DOHH2 (cell line): ENCODE results near the gene VILL.

Experiments
- H3F3A ChIP-seq: fragments of 200-600 bp; sonication (generic), shearing (Covaris generic); 2 replicates; pipeline ENCODE4 v1.6.0; 2016; ENCODE audit warnings: antibody characterized with exemption, mild to moderate bottlenecking; ENCODE audit not compliant: control insufficient read depth, insufficient read depth
- H3K27ac ChIP-seq: fragments of 200-600 bp; sonication (generic); 2 replicates; pipeline ENCODE4 v1.5.1; 2014; ENCODE audit warnings: low read depth, mild to moderate bottlenecking, low read length, moderate library complexity
- H3K27me3 ChIP-seq: fragments of 200-600 bp; sonication (generic); 2 replicates; pipeline ENCODE4 v1.6.1; 2014; ENCODE audit warnings: mild to moderate bottlenecking, low read length, mixed read lengths; ENCODE audit not compliant: control insufficient read depth
- H3K36me3 ChIP-seq: fragments of 200-600 bp; sonication (generic); 2 replicates; pipeline ENCODE4 v1.6.1; 2014; ENCODE audit warnings: mild to moderate bottlenecking, low read length, moderate library complexity, mixed read lengths; ENCODE audit not compliant: control insufficient read depth
- H3K4me1 ChIP-seq: fragments of 200-600 bp; sonication (generic); 2 replicates; pipeline ENCODE4 v1.6.1; 2014; ENCODE audit warnings: mild to moderate bottlenecking, low read length, mixed read lengths; ENCODE audit not compliant: control insufficient read depth
- H3K4me2 ChIP-seq: fragments of 200-600 bp; sonication (generic); 2 replicates; pipeline ENCODE4 v1.6.0; 2014; ENCODE audit warnings: mild to moderate bottlenecking, low read length, moderate library complexity
- H3K4me3 ChIP-seq: fragments of 200-600 bp; sonication (generic); 2 replicates; pipeline ENCODE4 v1.5.1; 2014; ENCODE audit warnings: mild to moderate bottlenecking, low read length, mixed read lengths
- H3K79me2 ChIP-seq: fragments of 200-600 bp; sonication (generic); 2 replicates; pipeline ENCODE4 v1.6.1; 2014; ENCODE audit warnings: mild to moderate bottlenecking, low read length, mixed read lengths; ENCODE audit not compliant: control insufficient read depth
- H3K9me2 ChIP-seq: fragments of 200-600 bp; sonication (generic); replicated peaks from 2 replicates; pipeline ENCODE4 v1.6.1; 2014; ENCODE audit warnings: mild to moderate bottlenecking, low read length, mixed read lengths; ENCODE audit not compliant: control insufficient read depth
- H3K9me3 ChIP-seq: fragments of 200-600 bp; sonication (generic); 2 replicates; pipeline ENCODE4 v1.6.1; 2014; ENCODE audit warnings: antibody characterized with exemption, low read length, mixed read lengths; ENCODE audit not compliant: control insufficient read depth, insufficient read depth
- H4K20me1 ChIP-seq: fragments of 200-600 bp; sonication (generic); 2 replicates; pipeline ENCODE4 v1.6.0; 2014; ENCODE audit warnings: low read depth, mild to moderate bottlenecking, antibody characterized with exemption, low read length, moderate library complexity; ENCODE audit not compliant: control insufficient read depth, insufficient read depth
- CTCF ChIP-seq: fragments of 200-600 bp; sonication (generic); IDR thresholded peaks from one replicate; pipeline ENCODE4 v1.5.1; 2014; ENCODE audit warnings: antibody characterized with exemption, mild to moderate bottlenecking, low read depth, low read length; ENCODE audit not compliant: poor library complexity, severe bottlenecking
- EZH2phosphoT487 ChIP-seq: fragments of 200-600 bp; sonication (generic); IDR thresholded peaks from 2 replicates; pipeline ENCODE4 v1.6.1; 2017; ENCODE audit warnings: borderline replicate concordance, mild to moderate bottlenecking, antibody characterized with exemption, low read length, moderate library complexity, mixed read lengths

VILL gene

GRCh38 chr3:38027466-38028465 lies 37.2 kb downstream of the VILL start:
- H3K4me2 ChIP-seq, result no peak overlapping the region
- H4K20me1 ChIP-seq, result no peaks in the 10 kb centered on the region
- H3K9me2 ChIP-seq, result no peaks in the 10 kb centered on the region
- no peak overlapping the region for H3K27ac ChIP-seq
- H3K9me3 ChIP-seq, result no peaks in the 10 kb centered on the region
- TF ChIP-seq EZH2phosphoT487, result no peak
- TF ChIP-seq CTCF, result no peak
- H3K27me3 ChIP-seq, result peaks cover 32% of the 10 kb centered on the region
- no peaks in the 10 kb centered on the region for H3F3A ChIP-seq
- H3K36me3 ChIP-seq, result no peaks in the 10 kb centered on the region
- H3K4me3 ChIP-seq, result no peak overlapping the region
- no peaks in the 10 kb centered on the region for H3K79me2 ChIP-seq
- peaks cover 17% of the 10 kb centered on the region for H3K4me1 ChIP-seq

GRCh38 chr3:38028621-38029361 lies 38.2 kb downstream of the VILL start:
- no peaks in the 10 kb centered on the region for H3K79me2 ChIP-seq
- H3F3A ChIP-seq, result no peaks in the 10 kb centered on the region
- no peak overlapping the region for H3K4me3 ChIP-seq
- no peak overlapping the region for H3K27ac ChIP-seq
- peaks cover 32% of the 10 kb centered on the region for H3K27me3 ChIP-seq
- no peak for TF ChIP-seq CTCF
- TF ChIP-seq EZH2phosphoT487, result no peak
- H3K9me3 ChIP-seq, result no peaks in the 10 kb centered on the region
- no peaks in the 10 kb centered on the region for H3K36me3 ChIP-seq
- peaks cover 12% of the 10 kb centered on the region for H3K4me1 ChIP-seq
- H3K4me2 ChIP-seq, result no peak overlapping the region
- H3K9me2 ChIP-seq, result no peaks in the 10 kb centered on the region
- no peaks in the 10 kb centered on the region for H4K20me1 ChIP-seq

- H3K27ac ChIP-seq, result no peak within 1 kb of the TSS
These were observed 39.0 kb downstream of the VILL start, which contains the start of gene PLCD1 for GRCh38 chr3:38029400-38030125. PLCD1 (minus strand) TSS chr3:38029642; CDS start chr3:38029539, 103 bp downstream.

More at GRCh38 chr3:38029400-38030125, 39.0 kb downstream of the VILL start, which contains the start of gene PLCD1:
- H3K4me3 ChIP-seq, result no peak within 1 kb of the TSS
- H3K9me3 ChIP-seq, result no peaks in the 10 kb centered on the region
- H3K79me2 ChIP-seq, result no peaks in the 10 kb centered on the region
- no peaks in the 10 kb centered on the region for H4K20me1 ChIP-seq
- H3K4me2 ChIP-seq, result no peak within 1 kb of the TSS
- no peaks in the 10 kb centered on the region for H3K9me2 ChIP-seq
- no peaks in the 10 kb centered on the region for H3K36me3 ChIP-seq
- H3F3A ChIP-seq, result no peaks in the 10 kb centered on the region
- H3K4me1 ChIP-seq, result peaks cover 7% of the 10 kb centered on the region
- peaks cover 32% of the 10 kb centered on the region for H3K27me3 ChIP-seq
- TF ChIP-seq EZH2phosphoT487 (no peak), CTCF (no peak)
